ENCODE results near the gene DACH1. TPM values are rescaled to one million over a fixed set of nuclear protein-coding genes. Genes with fewer than 3 reads are reported as not detected.

DACH1 gene
- total and polyA plus RNA-seq, 9 of the 15 experiments (the other 6 are each of a cell fraction or from before 2014, with no cell fraction given): 0.04 to 0.07 (median 0.04) TPM; not detected in 2

- FAIRE-seq (no peak), ATAC-seq (no peak), DNase-seq (ENCODE audit: extremely low read depth in 1 of 4, low spot score in 3 of 4) (no peak)
- Histone ChIP-seq H3K79me2 (ENCODE audit: control insufficient read depth, insufficient read depth, low read length) (no peaks in the 10 kb centered on the region), H3K9ac (ENCODE audit: insufficient read depth in 1 of 2, low read depth in 2 of 2, low read length in 2 of 2) (no peak overlapping the region), H4K20me1 (replicated peaks; ENCODE audit: control insufficient read depth, insufficient read depth, low read length) (no peaks in the 10 kb centered on the region), H3K36me3 (ENCODE audit: control insufficient read depth, insufficient read depth, low read length) (no peaks in the 10 kb centered on the region), H3K27ac (ENCODE audit: extremely low read depth, low read depth, low read length) (no peak overlapping the region), H3K4me2 (ENCODE audit: insufficient read depth, low read length) (no peak overlapping the region), H3K4me3 (no peak overlapping the region), H3K9me1 (ENCODE audit: control insufficient read depth, insufficient read depth, low read length) (no peaks in the 10 kb centered on the region), H3K4me1 (replicated peaks in 1 of 2; ENCODE audit: control insufficient read depth in 2 of 2, insufficient read depth in 2 of 2, low read length in 2 of 2) (no peaks in the 10 kb centered on the region), H3K9me3 (replicated peaks; ENCODE audit: control insufficient read depth, insufficient read depth, low read depth, low read length) (no peaks in the 10 kb centered on the region), H3K27me3 (ENCODE audit: control insufficient read depth in 2 of 2, insufficient read depth in 2 of 2, low read length in 2 of 2) (no peaks in the 10 kb centered on the region), H2AFZ (ENCODE audit: low read depth, low read length) (no peak overlapping the region)
- ChIA-PET CTCF (ENCODE audit: low intra/inter-chr PET ratio) (no interaction called here), POLR2A (no interaction called here)
- no TSS peak for BruUV-seq (replicated peaks)
- 0% methylated on average over 2 of the region's 2 CpGs for WGBS (ENCODE audit: insufficient coverage, low coverage, missing lambda C conversion rate)
- TF ChIP-seq GMEB1 (CRISPR knock-in tag; IDR thresholded peaks at IDR 0.05) (no peak), FOXM1 (IDR thresholded peaks at IDR 0.05; ENCODE audit: low read depth) (no peak), FOXM1 (CRISPR knock-in tag; IDR thresholded peaks at IDR 0.05; ENCODE audit: low read depth) (no peak), FOXP4 (CRISPR knock-in tag; IDR thresholded peaks at IDR 0.05; ENCODE audit: borderline replicate concordance) (no peak), BRD9 (IDR thresholded peaks at IDR 0.05; ENCODE audit: low read depth, partially characterized antibody) (no peak), IFI16 (CRISPR knock-in tag; IDR thresholded peaks at IDR 0.05) (no peak), TAF9B (IDR thresholded peaks at IDR 0.05; ENCODE audit: partially characterized antibody) (no peak), ZZZ3 (IDR thresholded peaks at IDR 0.05) (no peak), CHCHD3 (CRISPR knock-in tag; IDR thresholded peaks at IDR 0.05) (no peak), ZNF232 (CRISPR knock-in tag; IDR thresholded peaks at IDR 0.05) (no peak), HCFC1 (IDR thresholded peaks at IDR 0.05; ENCODE audit: low read depth, low read length) (no peak), CREB1 (IDR thresholded peaks at IDR 0.05) (no peak), CREB1 (CRISPR knock-in tag; IDR thresholded peaks at IDR 0.05) (no peak), ZNF740 (CRISPR knock-in tag; IDR thresholded peaks at IDR 0.05) (no peak), ZNF740 (tag; IDR thresholded peaks at IDR 0.05) (no peak), SIN3A (IDR thresholded peaks at IDR 0.05; ENCODE audit: borderline replicate concordance in 2 of 2, control insufficient read depth in 1 of 2, low read depth in 2 of 2, low read length in 2 of 2) (no peak), ZNF124 (CRISPR knock-in tag; IDR thresholded peaks at IDR 0.05) (no peak), OTX1 (CRISPR knock-in tag; IDR thresholded peaks at IDR 0.05) (no peak), TCF15 (CRISPR knock-in tag; IDR thresholded peaks at IDR 0.05) (no peak), HSF4 (CRISPR knock-in tag; IDR thresholded peaks at IDR 0.05; ENCODE audit: borderline replicate concordance) (no peak)
- in situ Hi-C loops (cut with MboI) (no loop called here), intact Hi-C loops (cut with micrococcal nuclease) (no loop called here)
Observed at GRCh38 chr13:71456136-71456535, 410.9 kb downstream of the DACH1 start.

All from K562 (cell line).